Suprapubic skin (tissue), 4 donors: ENCODE results near the gene NEK8. TPM values are rescaled to one million over a fixed set of nuclear protein-coding genes. Genes with fewer than 3 reads are reported as not detected.

Experiments
- DNase-seq, 2 donors: peaks; one replicate each; pipeline ENCODE4 v3.0.0-alpha.2; 2019; ENCODE audit warnings: low spot score in 2 of 2
- H3K27ac ChIP-seq: fragments of 200-600 bp; sonication (generic); one replicate; pipeline ENCODE4 v1.5.1; 2019
- H3K27me3 ChIP-seq: fragments of 200-600 bp; sonication (generic); one replicate; pipeline ENCODE4 v1.5.1; 2019
- H3K36me3 ChIP-seq: fragments of 200-600 bp; sonication (generic); one replicate; pipeline ENCODE4 v1.5.1; 2019
- H3K4me1 ChIP-seq: fragments of 200-600 bp; sonication (generic); one replicate; pipeline ENCODE4 v1.5.1; 2019
- H3K4me3 ChIP-seq: fragments of 200-600 bp; sonication (generic); one replicate; pipeline ENCODE4 v1.5.1; 2019; ENCODE audit warnings: mild to moderate bottlenecking
- H3K9me3 ChIP-seq: fragments of 200-600 bp; sonication (generic); one replicate; pipeline ENCODE4 v1.5.1; 2019
- EP300 ChIP-seq: sonication (generic); formaldehyde crosslinking; IDR thresholded peaks from one replicate; pipeline ENCODE4 v1.6.1; 2017; ENCODE audit warnings: antibody characterized with exemption
- POLR2A ChIP-seq, 2 donors: fragments of 450-650 bp; IDR thresholded peaks; one replicate each; pipeline ENCODE4 v1.6.1; 2017; ENCODE audit warnings: antibody characterized with exemption in 2 of 2, mild to moderate bottlenecking in 2 of 2, moderate library complexity in 2 of 2
- POLR2AphosphoS5 ChIP-seq, 3 donors: sonication (generic); formaldehyde crosslinking; IDR thresholded peaks; one replicate each; pipeline ENCODE4 v1.6.1; 2017; ENCODE audit warnings: antibody characterized with exemption in 3 of 3
- WGBS: methylation state at CpG from one replicate; pipeline ENCODE4 v1.1.5; 2018; 5-methylcytosine and 5-hydroxymethylcytosine counted together
- total RNA-seq, 4 donors: library from RNA; depleted of rRNA; stranded (reverse); fragments of >200 nt; gene quantifications; one replicate each; pipeline ENCODE4 v1.1.0, GENCODE V29; 2016
- TF ChIP-seq, protein P1 (sequence below), 2 donors: fragments of 200-600 bp in 1 of 2; fragments of 450-650 bp in 1 of 2; sonication (generic) in 1 of 2; IDR thresholded peaks; one replicate each; pipeline ENCODE4 v1.5.1; 2016 to 2019; ENCODE audit warnings: antibody characterized with exemption in 2 of 2, mild to moderate bottlenecking in 1 of 2, moderate library complexity in 1 of 2

Gene NEK8
- total RNA-seq, 4 donors from 2014 or later: 1.9 to 8.1 (median 6.0) TPM

GRCh38 chr17:28698253-28698941, 30.2 kb upstream of the NEK8 start:
- 88% methylated on average over 6 of the region's 6 CpGs for WGBS
- no peak overlapping the region for H3K27ac ChIP-seq
- DNase-seq: no peak

DNA sequence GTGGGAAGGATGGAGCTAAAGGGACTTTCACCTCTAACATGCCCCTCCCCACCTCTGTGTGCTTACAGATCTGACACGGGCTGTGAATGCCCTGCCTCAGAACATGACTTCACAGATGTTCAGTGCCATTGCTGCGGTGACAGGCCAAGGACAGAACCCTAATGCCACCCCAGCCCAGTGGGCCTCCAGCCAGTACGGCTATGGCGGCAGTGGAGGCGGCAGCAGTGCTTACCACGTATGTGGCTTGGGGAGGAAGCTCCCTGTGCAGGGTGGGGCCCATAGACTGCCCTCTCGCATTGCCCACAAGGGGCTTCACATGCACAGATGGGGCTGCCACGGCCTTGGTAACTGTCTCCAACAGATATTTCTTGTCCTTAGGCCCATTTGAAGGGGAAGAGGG, 28.3 kb upstream of the NEK8 start:
- Histone ChIP-seq H3K9me3 (no peaks in the 10 kb centered on the region), H3K4me3 (no peak overlapping the region), H3K27ac (no peak overlapping the region), H3K4me1 (no peaks in the 10 kb centered on the region), H3K27me3 (no peaks in the 10 kb centered on the region), H3K36me3 (peaks cover 100% of the 10 kb centered on the region)
- TF ChIP-seq, protein P1, sequence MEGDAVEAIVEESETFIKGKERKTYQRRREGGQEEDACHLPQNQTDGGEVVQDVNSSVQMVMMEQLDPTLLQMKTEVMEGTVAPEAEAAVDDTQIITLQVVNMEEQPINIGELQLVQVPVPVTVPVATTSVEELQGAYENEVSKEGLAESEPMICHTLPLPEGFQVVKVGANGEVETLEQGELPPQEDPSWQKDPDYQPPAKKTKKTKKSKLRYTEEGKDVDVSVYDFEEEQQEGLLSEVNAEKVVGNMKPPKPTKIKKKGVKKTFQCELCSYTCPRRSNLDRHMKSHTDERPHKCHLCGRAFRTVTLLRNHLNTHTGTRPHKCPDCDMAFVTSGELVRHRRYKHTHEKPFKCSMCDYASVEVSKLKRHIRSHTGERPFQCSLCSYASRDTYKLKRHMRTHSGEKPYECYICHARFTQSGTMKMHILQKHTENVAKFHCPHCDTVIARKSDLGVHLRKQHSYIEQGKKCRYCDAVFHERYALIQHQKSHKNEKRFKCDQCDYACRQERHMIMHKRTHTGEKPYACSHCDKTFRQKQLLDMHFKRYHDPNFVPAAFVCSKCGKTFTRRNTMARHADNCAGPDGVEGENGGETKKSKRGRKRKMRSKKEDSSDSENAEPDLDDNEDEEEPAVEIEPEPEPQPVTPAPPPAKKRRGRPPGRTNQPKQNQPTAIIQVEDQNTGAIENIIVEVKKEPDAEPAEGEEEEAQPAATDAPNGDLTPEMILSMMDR (IDR thresholded peaks at IDR 0.05): no peak
- TF ChIP-seq POLR2AphosphoS5 (IDR thresholded peaks at IDR 0.05): no peak
- WGBS: 79% methylated on average over 7 of the region's 8 CpGs
- no peak for DNase-seq

More at GRCh38 chr17:28698253-28698941, 30.2 kb upstream of the NEK8 start:
- TF ChIP-seq POLR2A (IDR thresholded peaks at IDR 0.05) (no peak), EP300 (no peak), POLR2AphosphoS5 (IDR thresholded peaks at IDR 0.05) (no peak)
- TF ChIP-seq, protein P1 (IDR thresholded peaks at IDR 0.05): no peak
- Histone ChIP-seq H3K9me3 (no peaks in the 10 kb centered on the region), H3K36me3 (peaks cover 100% of the 10 kb centered on the region), H3K4me3 (no peak overlapping the region), H3K4me1 (no peaks in the 10 kb centered on the region), H3K27me3 (no peaks in the 10 kb centered on the region)

GRCh38 chr17:28700830-28701492, 27.6 kb upstream of the NEK8 start:
- Histone ChIP-seq H3K4me1 (no peaks in the 10 kb centered on the region), H3K9me3 (no peaks in the 10 kb centered on the region), H3K27me3 (no peaks in the 10 kb centered on the region), H3K36me3 (peaks cover 93% of the 10 kb centered on the region), H3K27ac (no peak overlapping the region), H3K4me3 (no peak overlapping the region)
- WGBS: 90% methylated on average over 9 of the region's 10 CpGs
- no peak for DNase-seq
- TF ChIP-seq POLR2AphosphoS5 (IDR thresholded peaks at IDR 0.05) (no peak), POLR2A (IDR thresholded peaks at IDR 0.05) (no peak), EP300 (no peak)
- TF ChIP-seq, protein P1 (IDR thresholded peaks at IDR 0.05): no peak

DNA sequence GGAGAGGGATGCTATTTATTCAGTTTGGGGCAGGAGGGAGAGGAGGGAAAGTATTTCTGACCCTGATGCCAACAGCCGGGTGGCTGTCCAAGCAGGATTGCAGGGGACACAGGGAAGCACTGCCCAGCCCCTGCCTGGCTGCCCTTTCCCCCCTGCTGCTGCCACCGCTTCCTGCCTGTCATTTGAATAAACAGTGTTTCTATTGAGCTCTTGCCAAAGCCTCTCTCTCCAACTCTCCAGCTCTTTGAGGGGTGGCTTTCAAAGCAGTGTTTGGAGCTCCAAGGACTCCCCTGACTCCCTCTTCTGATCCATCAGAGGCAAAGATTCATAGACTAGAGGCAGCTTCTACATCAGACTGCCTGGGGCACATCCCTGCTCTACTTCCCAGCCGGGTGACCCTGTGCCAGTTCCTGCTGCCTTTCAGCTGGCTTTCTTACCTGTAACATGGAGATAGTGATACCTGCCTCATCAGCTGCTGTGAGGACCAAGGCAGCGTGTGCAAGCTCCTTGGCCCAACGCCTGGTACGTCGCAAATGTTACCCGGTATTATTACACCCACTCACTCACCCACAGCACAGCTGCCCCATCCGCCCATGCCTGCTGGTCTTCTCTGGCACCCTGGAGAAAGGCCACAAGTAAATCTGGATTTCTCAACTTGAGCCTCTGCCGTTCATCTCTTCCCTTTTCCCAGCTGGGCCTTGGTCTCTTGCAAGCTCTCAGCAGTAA, 26.4 kb upstream of the NEK8 start:
- DNase-seq: no peak
- no peak overlapping the region for H3K27ac ChIP-seq
- no peaks in the 10 kb centered on the region for H3K9me3 ChIP-seq
- H3K27me3 ChIP-seq: no peaks in the 10 kb centered on the region
- H3K36me3 ChIP-seq: peaks cover 81% of the 10 kb centered on the region
- H3K4me1 ChIP-seq: no peaks in the 10 kb centered on the region
- no peak overlapping the region for H3K4me3 ChIP-seq
- no peak for TF ChIP-seq POLR2AphosphoS5 (IDR thresholded peaks at IDR 0.05)
- no peak for TF ChIP-seq EP300
- no peak for TF ChIP-seq POLR2A (IDR thresholded peaks at IDR 0.05)
- TF ChIP-seq, protein P1 (IDR thresholded peaks at IDR 0.05): no peak
- 56% methylated on average over 10 of the region's 10 CpGs for WGBS

DNA sequence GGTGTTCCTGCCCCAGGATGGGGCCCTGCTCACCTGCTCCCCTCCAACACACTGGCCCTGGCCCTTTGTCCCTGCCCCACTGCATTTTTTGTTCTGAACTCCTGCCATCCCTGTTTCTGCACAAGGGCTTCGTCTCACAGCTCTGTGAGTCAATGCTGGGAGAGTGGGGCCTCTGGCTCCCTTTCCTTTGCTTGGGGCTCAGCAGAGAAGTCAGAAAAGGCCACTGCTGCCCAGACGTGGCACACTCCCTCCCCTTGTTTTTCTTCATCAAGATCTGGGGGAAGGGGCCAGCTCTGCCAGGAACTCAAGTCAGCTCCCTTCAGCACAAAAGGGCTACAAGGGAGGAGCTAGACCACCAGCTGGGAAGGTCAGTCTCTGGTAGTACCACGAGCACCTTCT, 25.8 kb upstream of the NEK8 start:
- 65% methylated on average over 3 of the region's 3 CpGs for WGBS
- no peaks in the 10 kb centered on the region for H3K27me3 ChIP-seq
- no peak for DNase-seq
- no peak overlapping the region for H3K4me3 ChIP-seq
- no peaks in the 10 kb centered on the region for H3K4me1 ChIP-seq
- H3K9me3 ChIP-seq: no peaks in the 10 kb centered on the region
- H3K36me3 ChIP-seq: peaks cover 75% of the 10 kb centered on the region
- no peak for TF ChIP-seq EP300
- TF ChIP-seq POLR2AphosphoS5 (IDR thresholded peaks at IDR 0.05): no peak
- no peak for TF ChIP-seq POLR2A (IDR thresholded peaks at IDR 0.05)
- TF ChIP-seq, protein P1 (IDR thresholded peaks at IDR 0.05): no peak
- H3K27ac ChIP-seq: no peak overlapping the region
